LoVo (cell line): ENCODE results near the gene TRIM62.

Experiments
- DNase-seq: peaks from one replicate; pipeline ENCODE4 v3.0.0-alpha.2; 2016; ENCODE audit warnings: low spot score

TRIM62 gene

GRCh38 chr1:33181921-33182341 is at the start of gene TRIM62:
Gene TRIM62, minus strand, starts transcription at chr1:33182043. Its CDS starts 611 bp downstream, at chr1:33181432.
- peak; percentile 85 for DNase-seq

DNA sequence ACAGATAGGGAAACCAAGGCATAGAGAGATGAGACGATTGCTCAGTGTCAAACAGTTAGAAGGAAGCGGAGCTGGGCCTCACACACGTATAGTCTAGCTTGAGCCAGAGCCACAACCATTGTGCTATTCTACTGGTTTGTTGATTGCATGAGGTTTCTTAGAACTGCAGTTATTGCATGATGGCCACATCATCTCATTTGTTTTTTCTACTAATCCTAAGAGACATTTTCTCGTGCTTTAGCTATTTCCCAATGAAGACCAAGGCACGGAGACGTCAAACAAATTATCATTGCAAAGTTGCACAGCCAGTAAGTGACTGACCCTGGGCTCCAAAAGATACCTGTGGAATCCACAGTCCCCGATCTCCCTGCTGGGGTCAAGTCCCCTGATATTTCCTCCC is 49.3 kb upstream of the TRIM62 start:
- no peak for DNase-seq

DNA sequence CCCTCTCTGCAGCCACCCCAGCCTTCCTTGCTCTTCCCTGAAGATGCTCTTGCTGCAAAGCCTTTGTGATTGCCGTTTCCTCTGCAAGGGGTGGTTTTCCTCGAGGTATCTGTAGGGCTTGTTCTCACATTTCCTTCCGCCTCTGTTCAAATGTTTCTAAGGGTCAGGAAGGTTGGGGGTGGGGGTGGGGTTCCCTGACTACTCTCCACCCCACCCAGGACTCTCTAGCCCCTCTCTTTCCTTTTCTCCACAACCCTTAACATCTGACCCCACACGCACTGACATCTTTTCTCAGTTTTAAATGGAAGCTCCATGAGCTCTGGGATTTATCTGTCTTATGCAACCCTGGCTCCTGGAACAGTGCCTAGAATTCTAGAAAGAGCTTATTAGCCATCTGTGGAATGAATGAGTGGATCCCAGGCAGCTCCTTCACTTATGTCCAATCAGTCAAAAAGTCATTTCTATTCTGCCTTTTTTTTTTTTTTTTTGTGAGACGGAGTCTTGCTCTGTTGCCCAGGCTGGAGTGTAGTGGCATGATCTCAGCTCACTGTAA is 47.2 kb upstream of the TRIM62 start:
- peak; percentile 18 for DNase-seq

- DNase-seq = no peak
Measured at GRCh38 chr1:33225586-33225985, 43.7 kb upstream of the TRIM62 start.

- no peak for DNase-seq
Measured at GRCh38 chr1:33224166-33224707, 42.4 kb upstream of the TRIM62 start.

- DNase-seq = no peak
Measured at GRCh38 chr1:33222381-33222780, 40.5 kb upstream of the TRIM62 start.

GRCh38 chr1:33221385-33221758 is 39.5 kb upstream of the TRIM62 start:
- DNase-seq = no peak

- DNase-seq = peak; percentile 68
Measured at GRCh38 chr1:33220676-33221384, 39.0 kb upstream of the TRIM62 start.

GRCh38 chr1:33219886-33220661 is 38.2 kb upstream of the TRIM62 start:
- DNase-seq = peak; percentile 31

DNA sequence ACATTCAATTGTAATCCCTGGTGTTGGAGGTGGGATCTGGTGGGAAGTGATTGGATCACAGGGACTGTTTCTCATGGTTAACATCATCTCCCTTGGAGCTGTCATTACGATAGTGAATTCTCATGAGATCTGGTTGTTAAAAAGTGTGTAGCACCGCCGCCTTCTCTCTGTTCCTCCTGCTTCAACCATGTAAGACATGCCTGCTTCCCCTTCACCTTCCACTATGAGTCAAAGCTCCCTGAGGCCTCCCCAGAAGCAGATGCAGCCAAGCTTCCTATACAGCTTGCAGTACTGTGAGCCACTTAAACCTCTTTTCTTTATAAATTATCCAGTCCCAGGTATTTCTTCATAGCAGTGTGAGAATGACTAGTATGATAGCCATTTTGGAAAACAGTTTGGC is 30.1 kb upstream of the TRIM62 start:
- no peak for DNase-seq

DNA sequence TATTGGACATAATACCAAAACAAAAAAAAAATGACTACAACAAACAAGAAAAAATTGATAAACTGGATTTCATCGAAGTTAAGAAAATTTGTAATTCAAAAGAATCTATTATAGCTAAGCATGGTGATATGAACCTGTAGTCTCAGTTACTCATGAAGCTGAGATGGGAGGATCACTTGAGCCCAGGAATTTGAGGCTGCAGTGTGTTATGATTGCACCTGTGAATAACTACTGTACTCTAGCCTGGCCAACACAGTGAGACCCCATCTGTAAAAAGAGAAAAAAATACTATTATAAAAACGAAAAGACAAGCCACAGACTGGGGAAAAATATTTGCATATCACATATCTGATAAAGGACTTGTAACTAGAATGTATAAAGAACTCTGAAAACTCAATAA is 24.5 kb upstream of the TRIM62 start:
- no peak for DNase-seq

DNA sequence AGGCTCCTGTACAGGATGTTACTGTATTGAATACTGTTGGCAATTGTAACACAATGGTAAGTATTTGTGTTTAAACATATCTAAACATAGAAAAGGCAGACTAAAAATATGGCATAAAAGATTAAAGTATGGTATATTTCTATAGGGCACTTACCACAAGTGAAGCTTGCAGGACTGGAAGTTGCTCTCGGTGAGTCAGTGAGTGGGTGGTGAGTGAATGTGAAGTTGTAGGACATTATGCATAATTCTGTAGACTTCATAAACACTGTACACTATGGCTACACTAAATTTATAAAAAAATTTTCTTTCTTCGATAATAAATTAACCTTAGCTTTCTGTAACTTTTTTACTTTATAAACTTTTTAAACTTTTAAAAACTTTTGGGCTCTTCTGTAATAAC is 13.7 kb upstream of the TRIM62 start:
- no peak for DNase-seq

- DNase-seq = no peak
Measured at GRCh38 chr1:33191731-33192275, 10.0 kb upstream of the TRIM62 start.

GRCh38 chr1:33190701-33191100 is 8.9 kb upstream of the TRIM62 start:
- DNase-seq = no peak

GRCh38 chr1:33188572-33189275 is 6.9 kb upstream of the TRIM62 start:
- DNase-seq = no peak

DNA sequence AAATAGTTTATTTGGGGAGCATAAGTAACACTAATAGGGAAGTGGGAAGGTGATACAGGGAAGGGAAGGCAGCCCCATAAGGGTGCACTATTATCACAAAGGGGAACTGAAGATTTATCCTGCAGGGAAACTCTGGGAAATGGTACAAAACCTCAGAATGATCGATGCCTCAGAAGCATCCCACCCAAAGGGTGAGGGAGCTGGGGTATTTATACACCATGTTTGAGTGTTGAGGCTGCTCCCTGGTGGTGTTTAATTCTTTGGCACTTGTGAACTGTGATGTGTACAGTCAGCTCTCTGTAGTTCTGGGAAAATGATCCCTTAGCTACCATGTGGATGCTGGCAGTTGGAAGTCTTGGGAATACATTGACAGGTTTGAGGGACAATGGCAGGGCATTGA is 5.1 kb upstream of the TRIM62 start:
- no peak for DNase-seq

- DNase-seq = no peak
Measured at GRCh38 chr1:33185541-33185940, 3.7 kb upstream of the TRIM62 start.

DNA sequence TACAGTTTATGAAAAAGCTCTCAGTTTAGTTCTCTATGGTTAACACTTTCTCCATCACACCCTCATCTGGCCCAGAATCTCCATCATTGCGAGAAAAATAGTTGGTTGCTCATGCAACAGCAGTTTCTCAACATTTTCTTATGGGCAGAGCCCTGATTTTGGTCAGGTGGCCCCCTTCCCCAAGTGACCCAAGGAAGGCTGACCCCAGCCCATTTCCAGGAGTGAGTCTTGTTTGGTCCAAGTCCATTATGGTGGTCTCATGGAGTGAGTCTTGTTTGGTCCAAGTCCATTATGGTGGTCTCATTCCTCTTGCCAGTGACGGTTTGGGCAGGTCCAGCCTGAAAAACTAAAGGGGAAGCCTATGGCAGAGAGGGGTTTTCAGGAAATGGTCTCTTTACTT is 1.5 kb upstream of the TRIM62 start:
- DNase-seq = no peak

DNA sequence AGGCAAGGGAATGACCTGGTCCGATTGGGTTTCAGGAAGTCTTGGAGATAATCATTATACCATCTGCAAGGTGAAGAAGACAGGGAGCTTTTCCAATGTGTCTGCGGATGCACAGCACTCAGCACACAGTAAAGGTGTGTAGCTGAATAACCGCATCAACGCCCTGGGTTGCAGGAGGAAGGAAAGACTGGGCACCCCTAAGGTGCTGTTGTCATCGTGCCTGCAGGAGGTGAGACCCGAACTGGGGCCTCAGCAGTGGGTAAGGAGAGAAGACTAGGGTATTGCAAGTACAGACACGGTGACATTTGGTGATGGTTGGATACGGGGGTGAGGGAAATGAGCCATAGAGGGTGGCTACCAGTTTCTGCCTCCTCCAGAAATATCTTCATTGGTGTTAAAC is 1.1 kb upstream of the TRIM62 start:
- DNase-seq = no peak

- DNase-seq = no peak
Measured at GRCh38 chr1:33182401-33182841, 578 bp upstream of the TRIM62 start.

GRCh38 chr1:33180911-33181890 is 642 bp downstream of the TRIM62 start:
- peak; percentile 56 for DNase-seq
